ENCODE measurements around the gene EI24. TPM values are rescaled to one million over a fixed set of nuclear protein-coding genes. Genes with fewer than 3 reads are reported as not detected.

The EI24 gene
- total RNA-seq, 2 experiments from 2014 or later: 28.7 to 29.1 TPM

- ChIA-PET POLR2A (no interaction called here), CTCF (no interaction called here)
- no peak for DNase-seq
- Mint-ChIP-seq H3K27ac (no peak overlapping the region), H3K9me3 (no peaks in the 10 kb centered on the region), H3K4me3 (no peak overlapping the region), H3K27me3 (no peaks in the 10 kb centered on the region), H3K36me3 (peaks cover 53% of the 10 kb centered on the region), H3K4me1 (ENCODE audit: low read depth) (no peaks in the 10 kb centered on the region)
- intact Hi-C loops (cut with micrococcal nuclease): no loop called here
Measured at GRCh38 chr11:125618383-125618782, 49.1 kb downstream of the EI24 start.

- Mint-ChIP-seq H3K27ac (no peak overlapping the region), H3K36me3 (peaks cover 47% of the 10 kb centered on the region), H3K9me3 (no peaks in the 10 kb centered on the region), H3K27me3 (no peaks in the 10 kb centered on the region), H3K4me3 (no peak overlapping the region), H3K4me1 (ENCODE audit: low read depth) (peaks cover 10% of the 10 kb centered on the region)
- intact Hi-C loops (cut with micrococcal nuclease): no loop called here
- ChIA-PET POLR2A (interaction anchor here (0.7 kb wide), 1 partner anchor 30 kb away, joined by 4 read pairs; the partner anchor contains the start of gene STT3A), CTCF (no interaction called here)
- no peak for DNase-seq
Measured at GRCh38 chr11:125621995-125622394, 52.7 kb downstream of the EI24 start.

GRCh38 chr11:125623064-125623463 is 53.8 kb downstream of the EI24 start:
- no peaks in the 10 kb centered on the region for H3K27me3 Mint-ChIP-seq

GRCh38 chr11:125624756-125625213 is 55.5 kb downstream of the EI24 start, which contains the start of gene CHEK1:
CHEK1 (plus strand) TSS chr11:125625163; CDS start chr11:125626769, 1,606 bp downstream.
- peak within 1 kb of the TSS; percentile 93 for H3K27ac Mint-ChIP-seq
- no peaks in the 10 kb centered on the region for H3K9me3 Mint-ChIP-seq
- no peaks in the 10 kb centered on the region for H3K27me3 Mint-ChIP-seq
- intact Hi-C loops (cut with micrococcal nuclease): loop anchor here (1.0 to 2.0 kb wide), 4 partner anchors 32 to 438 kb away; partner anchors contain the start of genes CDON and STT3A
- CTCF ChIA-PET: interaction anchor here (0.7 to 1.9 kb wide), 7 partner anchors 8 to 57 kb away, joined by 3 to 9 read pairs (median 4); partner anchors contain the start of genes EI24 and STT3A
- peaks cover 46% of the 10 kb centered on the region for H3K36me3 Mint-ChIP-seq
- POLR2A ChIA-PET: interaction anchor here (1.1 to 2.9 kb wide), 8 partner anchors 9 to 262 kb away, joined by 3 to 36 read pairs (median 4); partner anchors contain the start of genes EI24, HYLS1 and STT3A
- H3K4me3 Mint-ChIP-seq: peak within 1 kb of the TSS; percentile 88
- H3K4me1 Mint-ChIP-seq (ENCODE audit: low read depth): peaks cover 21% of the 10 kb centered on the region
- no peak for DNase-seq

More at GRCh38 chr11:125623064-125623463, 53.8 kb downstream of the EI24 start:
- ChIA-PET CTCF (no interaction called here), POLR2A (no interaction called here)
- no peak overlapping the region for H3K27ac Mint-ChIP-seq
- no peak for DNase-seq
- no peaks in the 10 kb centered on the region for H3K9me3 Mint-ChIP-seq
- intact Hi-C loops (cut with micrococcal nuclease): no loop called here
- H3K36me3 Mint-ChIP-seq: peaks cover 52% of the 10 kb centered on the region
- H3K4me1 Mint-ChIP-seq (ENCODE audit: low read depth): peaks cover 18% of the 10 kb centered on the region
- no peak overlapping the region for H3K4me3 Mint-ChIP-seq

- POLR2A ChIA-PET: interaction anchor here (1.1 to 2.9 kb wide), 9 partner anchors 9 to 513 kb away, joined by 3 to 36 read pairs (median 4); partner anchors contain the start of genes EI24, HYLS1 and STT3A
- intact Hi-C loops (cut with micrococcal nuclease): loop anchor here (1.0 to 2.0 kb wide), 4 partner anchors 33 to 438 kb away; partner anchors contain the start of genes CDON and STT3A
- H3K27ac Mint-ChIP-seq: peak overlapping the region; percentile 93
- no peaks in the 10 kb centered on the region for H3K27me3 Mint-ChIP-seq
- CTCF ChIA-PET: interaction anchor here (0.7 to 1.9 kb wide), 7 partner anchors 8 to 57 kb away, joined by 3 to 9 read pairs (median 4); partner anchors contain the start of genes EI24 and STT3A
- no peak for DNase-seq
- peak overlapping the region; percentile 88 for H3K4me3 Mint-ChIP-seq
- H3K4me1 Mint-ChIP-seq (ENCODE audit: low read depth): peaks cover 21% of the 10 kb centered on the region
- no peaks in the 10 kb centered on the region for H3K9me3 Mint-ChIP-seq
- peaks cover 46% of the 10 kb centered on the region for H3K36me3 Mint-ChIP-seq
Measured at GRCh38 chr11:125625225-125625629, 56.0 kb downstream of the EI24 start.

GRCh38 chr11:125625630-125626287 is 56.5 kb downstream of the EI24 start:
- peak; percentile 92 for DNase-seq
- ChIA-PET CTCF (interaction anchor here (0.9 to 1.9 kb wide), 6 partner anchors 11 to 58 kb away, joined by 3 to 9 read pairs (median 4); partner anchors contain the start of genes EI24 and STT3A), POLR2A (interaction anchor here (1.1 to 2.9 kb wide), 9 partner anchors 9 to 514 kb away, joined by 3 to 36 read pairs (median 4); partner anchors contain the start of genes EI24, HYLS1 and STT3A)
- Mint-ChIP-seq H3K9me3 (no peaks in the 10 kb centered on the region), H3K36me3 (peaks cover 43% of the 10 kb centered on the region), H3K4me1 (ENCODE audit: low read depth) (peaks cover 21% of the 10 kb centered on the region), H3K27ac (peak overlapping the region; percentile 93), H3K4me3 (peak overlapping the region; percentile 88), H3K27me3 (no peaks in the 10 kb centered on the region)
- intact Hi-C loops (cut with micrococcal nuclease): loop anchor here (1.0 to 2.0 kb wide), 6 partner anchors 33 to 437 kb away; partner anchors contain the start of genes CDON, HYLS1 and STT3A

- intact Hi-C loops (cut with micrococcal nuclease): loop anchor here (1.0 to 2.0 kb wide), 2 partner anchors 248 to 261 kb away; partner anchors contain the start of gene HYLS1
Measured at GRCh38 chr11:125626288-125626950, 57.1 kb downstream of the EI24 start.

GRCh38 chr11:125627236-125627910 is 58.1 kb downstream of the EI24 start:
- Mint-ChIP-seq H3K27ac (no peak overlapping the region), H3K4me1 (ENCODE audit: low read depth) (peaks cover 21% of the 10 kb centered on the region), H3K36me3 (peaks cover 44% of the 10 kb centered on the region), H3K9me3 (no peaks in the 10 kb centered on the region), H3K4me3 (peak overlapping the region; percentile 88), H3K27me3 (no peaks in the 10 kb centered on the region)
- CTCF ChIA-PET: interaction anchor here (0.6 to 1.2 kb wide), 4 partner anchors 15 to 58 kb away, joined by 3 to 4 read pairs (median 4); partner anchors contain the start of gene EI24
- intact Hi-C loops (cut with micrococcal nuclease): loop anchor here (2.0 kb wide), 1 partner anchor 247 kb away; no protein-coding TSS in a partner anchor
- DNase-seq: no peak
- POLR2A ChIA-PET: interaction anchor here (1.0 to 2.9 kb wide), 3 partner anchors 34 to 261 kb away, joined by 4 to 36 read pairs (median 18); partner anchors contain the start of genes EI24 and STT3A

More at GRCh38 chr11:125626288-125626950, 57.1 kb downstream of the EI24 start:
- Mint-ChIP-seq H3K36me3 (peaks cover 42% of the 10 kb centered on the region), H3K27me3 (no peaks in the 10 kb centered on the region), H3K27ac (peak overlapping the region; percentile 93), H3K4me3 (peak overlapping the region; percentile 88), H3K9me3 (no peaks in the 10 kb centered on the region), H3K4me1 (ENCODE audit: low read depth) (peaks cover 21% of the 10 kb centered on the region)
- ChIA-PET POLR2A (interaction anchor here (1.0 to 2.9 kb wide), 6 partner anchors 8 to 514 kb away, joined by 3 to 36 read pairs (median 4); partner anchors contain the start of genes EI24 and STT3A), CTCF (interaction anchor here (0.6 to 1.9 kb wide), 5 partner anchors 16 to 57 kb away, joined by 3 to 9 read pairs (median 4); partner anchors contain the start of genes EI24 and STT3A)
- DNase-seq: no peak

Other genes with a start within 250 kb of the EI24 start
- gene FEZ1, start 73.2 kb upstream of the EI24 start, total RNA-seq: 1 to 10 TPM; 2.1 to 3.3 TPM
- 100 to 1,000 TPM; 121 to 132 TPM for gene STT3A, start 23.4 kb downstream of the EI24 start, total RNA-seq
- gene CHEK1, start 55.7 kb downstream of the EI24 start, total RNA-seq: 100 to 1,000 TPM; 140 to 155 TPM
- not detected for gene ACRV1, start 111.4 kb downstream of the EI24 start, total RNA-seq
- not detected for gene PATE1, start 176.8 kb downstream of the EI24 start, total RNA-seq
- not detected for gene PATE2, start 209.4 kb downstream of the EI24 start, total RNA-seq
- not detected for gene PATE3, start 218.7 kb downstream of the EI24 start, total RNA-seq